Measurements from ENCODE around the gene GRM1. TPM values are rescaled to one million over a fixed set of nuclear protein-coding genes. Genes with fewer than 3 reads are reported as not detected.
A peak's percentile ranks its signal among the peaks of the same experiment; 100 is the strongest.

Gene GRM1
- polyA plus RNA-seq, 3 donors, result not detected

- intact Hi-C loops (cut with micrococcal nuclease), result no loop called here
- peaks cover 0 to 2% (median 0%) of the 10 kb centered on the region in 7 donors for H3K9me3 Mint-ChIP-seq
- H2AFZ ChIP-seq (ENCODE audit: insufficient read depth, low read depth, low read length, poor library complexity, severe bottlenecking), result peak overlapping the region; percentile 85
Measured at GRCh38 chr6:146434732-146435390, 406.0 kb downstream of the GRM1 start.

DNA sequence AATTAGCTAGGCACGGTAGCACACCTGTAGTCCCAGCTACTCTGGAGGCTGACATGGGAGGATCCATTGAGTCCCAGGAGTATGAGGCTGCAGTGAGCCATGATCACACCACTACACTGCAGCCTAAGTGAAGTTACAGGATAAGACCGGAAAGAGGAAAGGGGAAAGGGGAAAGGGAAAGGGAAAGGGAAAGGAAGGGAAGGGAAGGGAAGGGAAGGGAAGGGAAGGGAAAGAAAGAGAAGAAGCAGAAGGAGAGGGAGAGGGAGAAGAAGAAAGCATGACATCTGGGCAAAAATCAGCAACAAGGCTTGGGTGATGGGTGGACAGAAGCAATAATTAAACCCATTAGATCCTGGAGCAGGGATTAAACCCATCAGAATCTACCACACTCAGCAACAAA, 413.0 kb downstream of the GRM1 start:
- TF ChIP-seq CTCF (IDR thresholded peaks at IDR 0.05), result no peak
- no peaks in the 10 kb centered on the region for H3K79me2 ChIP-seq (ENCODE audit: insufficient read depth, low read length)
- no peak overlapping the region for H3K4me2 ChIP-seq (replicated peaks; ENCODE audit: extremely low read depth, low read length, poor library complexity, severe bottlenecking)
- Mint-ChIP-seq H3K4me3 (no peak overlapping the region), H3K27ac (peak overlapping the region in 1 of 7 donors; percentile 51), H3K27me3 (ENCODE audit: low read depth in 3 of 3) (peaks cover 0 to 7% (median 1%) of the 10 kb centered on the region in 3 donors), H3K4me1 (peaks cover 5% of the 10 kb centered on the region), H3K9me3 (peaks cover 0 to 2% (median 0%) of the 10 kb centered on the region in 7 donors), H3K36me3 (no peaks in the 10 kb centered on the region)
- no peak overlapping the region for H3K9ac ChIP-seq (ENCODE audit: insufficient read depth, low read length, poor library complexity, severe bottlenecking)
- no peak overlapping the region for H3K27ac ChIP-seq (ENCODE audit: low read depth in 1 of 2, low read length in 2 of 2)
- DNase-seq, result no peak
- intact Hi-C loops (cut with micrococcal nuclease), result no loop called here
- H3K4me3 ChIP-seq (replicated peaks in 1 of 3; ENCODE audit: low read depth in 2 of 3, low read length in 3 of 3), result no peak overlapping the region
- H3K27me3 ChIP-seq (ENCODE audit: control insufficient read depth in 2 of 2, insufficient read depth in 2 of 2, low read length in 2 of 2), result no peaks in the 10 kb centered on the region
- WGBS (ENCODE audit: insufficient coverage), result no CpG with 5 or more reads among the region's 2 CpGs
- no peaks in the 10 kb centered on the region for H3K36me3 ChIP-seq (replicated peaks in 1 of 2; ENCODE audit: control insufficient read depth in 1 of 2, insufficient read depth in 2 of 2, low read length in 2 of 2)
- H2AFZ ChIP-seq (ENCODE audit: insufficient read depth, low read depth, low read length, poor library complexity, severe bottlenecking), result no peak overlapping the region
- no peaks in the 10 kb centered on the region for H3K4me1 ChIP-seq (ENCODE audit: control insufficient read depth in 1 of 2, insufficient read depth in 2 of 2, low read length in 2 of 2)
- H3K9me3 ChIP-seq (replicated peaks in 1 of 2; ENCODE audit: control insufficient read depth in 1 of 2, insufficient read depth in 1 of 2, low read length in 2 of 2), result no peaks in the 10 kb centered on the region
- no peaks in the 10 kb centered on the region for H4K20me1 ChIP-seq (ENCODE audit: insufficient read depth, low read length)

More at GRCh38 chr6:146434732-146435390, 406.0 kb downstream of the GRM1 start:
- H3K9me3 ChIP-seq (replicated peaks in 1 of 2; ENCODE audit: control insufficient read depth in 1 of 2, insufficient read depth in 1 of 2, low read length in 2 of 2), result no peaks in the 10 kb centered on the region
- H3K27ac ChIP-seq (ENCODE audit: low read depth in 1 of 2, low read length in 2 of 2), result no peak overlapping the region
- peak overlapping the region; percentile 3 to 70 (median 43) for H3K4me3 ChIP-seq (replicated peaks in 1 of 3; ENCODE audit: low read depth in 2 of 3, low read length in 3 of 3)
- Mint-ChIP-seq H3K4me1 (peaks cover 18% of the 10 kb centered on the region), H3K4me3 (peak overlapping the region; percentile 77 to 90), H3K27ac (peak overlapping the region in 3 of 7 donors; percentile 34 to 71 (median 46)), H3K36me3 (no peaks in the 10 kb centered on the region), H3K27me3 (ENCODE audit: low read depth in 3 of 3) (peaks cover 12 to 17% (median 13%) of the 10 kb centered on the region in 3 donors)
- 88% methylated on average over 5 of the region's 15 CpGs for WGBS (ENCODE audit: insufficient coverage)
- no peak for DNase-seq
- H4K20me1 ChIP-seq (ENCODE audit: insufficient read depth, low read length), result no peaks in the 10 kb centered on the region
- no peak for TF ChIP-seq CTCF (IDR thresholded peaks at IDR 0.05)
- peaks cover 0 to 2% of the 10 kb centered on the region in 2 donors for H3K27me3 ChIP-seq (ENCODE audit: control insufficient read depth in 2 of 2, insufficient read depth in 2 of 2, low read length in 2 of 2)
- H3K9ac ChIP-seq (ENCODE audit: insufficient read depth, low read length, poor library complexity, severe bottlenecking), result peak overlapping the region; percentile 49
- peaks cover 13 to 16% of the 10 kb centered on the region in 2 donors for H3K4me1 ChIP-seq (ENCODE audit: control insufficient read depth in 1 of 2, insufficient read depth in 2 of 2, low read length in 2 of 2)
- H3K4me2 ChIP-seq (replicated peaks; ENCODE audit: extremely low read depth, low read length, poor library complexity, severe bottlenecking), result peak overlapping the region; percentile 76
- no peaks in the 10 kb centered on the region for H3K79me2 ChIP-seq (ENCODE audit: insufficient read depth, low read length)
- H3K36me3 ChIP-seq (replicated peaks in 1 of 2; ENCODE audit: control insufficient read depth in 1 of 2, insufficient read depth in 2 of 2, low read length in 2 of 2), result no peaks in the 10 kb centered on the region

All from CD14-positive monocyte (primary cell).